ENCODE results near the gene HSPA4. TPM values are rescaled to one million over a fixed set of nuclear protein-coding genes. Genes with fewer than 3 reads are reported as not detected.

HSPA4 gene
- total and polyA plus RNA-seq, 2 of the 13 experiments (the other 11 are each of a cell fraction or from before 2014, with no cell fraction given) = 36.6 to 231 TPM

GRCh38 chr5:133119233-133119711 lies 67.5 kb downstream of the HSPA4 start (continued):
- TF ChIP-seq UBTF (CRISPR knock-in tag; IDR thresholded peaks at IDR 0.05) = no peak
- no peak for TF ChIP-seq NR2F1 (CRISPR knock-in tag; IDR thresholded peaks at IDR 0.05)
- TF ChIP-seq ZNF460 (CRISPR knock-in tag; IDR thresholded peaks at IDR 0.05; ENCODE audit: borderline replicate concordance) = no peak
- no peak for TF ChIP-seq FOXC1 (CRISPR knock-in tag; IDR thresholded peaks at IDR 0.05; ENCODE audit: borderline replicate concordance)

GRCh38 chr5:133120156-133120750 lies 68.4 kb downstream of the HSPA4 start:
- BruUV-seq (replicated peaks) = no TSS peak
- DNase-seq (ENCODE audit: low spot score) (no peak), ATAC-seq (no peak), FAIRE-seq (no peak)
- in situ Hi-C loops (cut with HindIII; ENCODE audit: extremely low pct_ligation_motif_present, low pct_unique_long_range_greater_than_20kb) = no loop called here
- Histone ChIP-seq H3K9me3 (ENCODE audit: low read length) (no peaks in the 10 kb centered on the region), H3K9ac (ENCODE audit: insufficient read depth, low read depth, low read length) (no peak overlapping the region), H3K27me3 (ENCODE audit: control insufficient read depth in 1 of 2, insufficient read depth in 2 of 2, low read length in 2 of 2) (peaks cover 3 to 19% of the 10 kb centered on the region in 2 experiments; a peak in 3 of 5 replicates), H4K20me1 (ENCODE audit: insufficient read depth, low read length) (no peaks in the 10 kb centered on the region), H3K4me3 (replicated peaks in 1 of 3; ENCODE audit: insufficient read depth in 1 of 3, low read depth in 2 of 3, low read length in 3 of 3) (no peak overlapping the region), H3K4me2 (ENCODE audit: low read depth, low read length) (no peak overlapping the region), H3K36me3 (replicated peaks in 1 of 2; ENCODE audit: control insufficient read depth in 1 of 2, insufficient read depth in 2 of 2, low read length in 2 of 2) (no peaks in the 10 kb centered on the region), H3K27ac (ENCODE audit: extremely low read length, insufficient read depth, low read length) (no peak overlapping the region), H2AFZ (ENCODE audit: low read length) (no peak overlapping the region), H3K4me1 (ENCODE audit: insufficient read depth, low read length) (peaks cover 11% of the 10 kb centered on the region), H3K79me2 (ENCODE audit: insufficient read depth, low read length) (no peaks in the 10 kb centered on the region)
- ChIA-PET POLR2A (no interaction called here), CTCF (ENCODE audit: low intra/inter-chr PET ratio, low total read pairs) (no interaction called here)
- WGBS (ENCODE audit: low lambda C conversion rate) = 17% methylated on average over 4 of the region's 7 CpGs
- intact Hi-C loops (cut with micrococcal nuclease; ENCODE audit: unreplicated experiment) = no loop called here
- TF ChIP-seq ZNF761 (CRISPR knock-in tag; conservative IDR thresholded peaks at IDR 0.05) (no peak), ZNF598 (CRISPR knock-in tag; IDR thresholded peaks at IDR 0.05; ENCODE audit: borderline replicate concordance) (no peak), ZC3H4 (CRISPR knock-in tag; IDR thresholded peaks at IDR 0.05; ENCODE audit: borderline replicate concordance) (no peak), ZNF431 (CRISPR knock-in tag; IDR thresholded peaks at IDR 0.05; ENCODE audit: borderline replicate concordance, low read depth) (no peak), ZBTB40 (IDR thresholded peaks at IDR 0.05) (no peak), ZBTB40 (CRISPR knock-in tag; IDR thresholded peaks at IDR 0.05) (no peak)
